Suprapubic skin (tissue), 4 donors: Measurements from ENCODE around the gene ZDHHC13. TPM values are rescaled to one million over a fixed set of nuclear protein-coding genes. Genes with fewer than 3 reads are reported as not detected.

Source experiments
- DNase-seq, 2 donors: peaks; one replicate each; pipeline ENCODE4 v3.0.0-alpha.2; 2019; ENCODE audit warnings: low spot score in 2 of 2
- H3K27ac ChIP-seq: fragments of 200-600 bp; sonication (generic); one replicate; pipeline ENCODE4 v1.5.1; 2019
- H3K27me3 ChIP-seq: fragments of 200-600 bp; sonication (generic); one replicate; pipeline ENCODE4 v1.5.1; 2019
- H3K36me3 ChIP-seq: fragments of 200-600 bp; sonication (generic); one replicate; pipeline ENCODE4 v1.5.1; 2019
- H3K4me1 ChIP-seq: fragments of 200-600 bp; sonication (generic); one replicate; pipeline ENCODE4 v1.5.1; 2019
- H3K4me3 ChIP-seq: fragments of 200-600 bp; sonication (generic); one replicate; pipeline ENCODE4 v1.5.1; 2019; ENCODE audit warnings: mild to moderate bottlenecking
- H3K9me3 ChIP-seq: fragments of 200-600 bp; sonication (generic); one replicate; pipeline ENCODE4 v1.5.1; 2019
- EP300 ChIP-seq: sonication (generic); formaldehyde crosslinking; IDR thresholded peaks from one replicate; pipeline ENCODE4 v1.6.1; 2017; ENCODE audit warnings: antibody characterized with exemption
- POLR2A ChIP-seq, 2 donors: fragments of 450-650 bp; IDR thresholded peaks; one replicate each; pipeline ENCODE4 v1.6.1; 2017; ENCODE audit warnings: antibody characterized with exemption in 2 of 2, mild to moderate bottlenecking in 2 of 2, moderate library complexity in 2 of 2
- POLR2AphosphoS5 ChIP-seq, 3 donors: sonication (generic); formaldehyde crosslinking; IDR thresholded peaks; one replicate each; pipeline ENCODE4 v1.6.1; 2017; ENCODE audit warnings: antibody characterized with exemption in 3 of 3
- WGBS: methylation state at CpG from one replicate; pipeline ENCODE4 v1.1.5; 2018; 5-methylcytosine and 5-hydroxymethylcytosine counted together
- total RNA-seq, 4 donors: library from RNA; depleted of rRNA; stranded (reverse); fragments of >200 nt; gene quantifications; one replicate each; pipeline ENCODE4 v1.1.0, GENCODE V29; 2016
- TF ChIP-seq, protein P1 (sequence below), 2 donors: fragments of 200-600 bp in 1 of 2; fragments of 450-650 bp in 1 of 2; sonication (generic) in 1 of 2; IDR thresholded peaks; one replicate each; pipeline ENCODE4 v1.5.1; 2016 to 2019; ENCODE audit warnings: antibody characterized with exemption in 2 of 2, mild to moderate bottlenecking in 1 of 2, moderate library complexity in 1 of 2

The ZDHHC13 gene
- total RNA-seq, 4 donors from 2014 or later, result 23.8 to 74.6 (median 27.0) TPM

DNA sequence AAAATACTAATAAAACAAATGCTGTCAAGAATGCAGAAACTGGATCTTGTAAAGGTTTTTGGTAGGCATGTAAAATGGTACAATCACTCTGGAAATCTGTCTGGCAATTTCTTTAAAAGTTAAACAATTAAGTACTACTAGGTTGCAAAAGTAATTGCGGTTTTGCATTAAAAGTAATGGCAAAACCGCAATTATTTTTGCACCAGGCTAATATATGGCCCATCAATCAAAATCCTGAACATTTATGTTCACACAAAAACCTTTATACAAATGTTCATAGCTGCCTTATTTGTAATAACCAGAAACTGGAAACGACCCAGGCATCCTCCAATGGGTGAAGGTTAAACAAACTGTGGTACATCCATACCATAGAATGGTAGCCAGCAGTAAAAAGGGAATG, 24.6 kb upstream of the ZDHHC13 start:
- WGBS, result 82% methylated on average over 3 of the region's 3 CpGs

DNA sequence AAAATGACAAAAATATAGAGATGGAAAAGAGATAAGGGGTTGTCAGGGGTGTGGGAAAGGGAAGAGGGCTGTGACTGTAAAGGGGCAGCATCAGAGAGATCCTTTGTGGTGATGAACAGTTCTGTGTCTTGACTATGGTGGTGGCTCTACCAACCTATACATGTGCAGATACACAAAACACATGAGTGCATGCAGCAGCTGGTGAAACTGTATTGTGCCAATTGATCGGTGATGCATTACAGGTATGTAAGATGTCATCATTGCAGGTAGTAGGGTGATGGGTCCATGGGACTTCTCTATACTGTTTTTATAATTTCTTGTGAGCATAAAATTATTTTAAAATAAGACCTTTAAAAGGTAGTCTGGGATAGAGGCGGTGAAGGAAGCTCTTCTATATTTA, 24.1 kb upstream of the ZDHHC13 start:
- Histone ChIP-seq H3K9me3 (no peaks in the 10 kb centered on the region), H3K36me3 (no peaks in the 10 kb centered on the region), H3K27ac (no peak overlapping the region), H3K4me1 (no peaks in the 10 kb centered on the region), H3K27me3 (no peaks in the 10 kb centered on the region), H3K4me3 (no peak overlapping the region)
- TF ChIP-seq EP300 (no peak), POLR2A (IDR thresholded peaks at IDR 0.05) (no peak), POLR2AphosphoS5 (IDR thresholded peaks at IDR 0.05) (no peak)
- TF ChIP-seq, protein P1, sequence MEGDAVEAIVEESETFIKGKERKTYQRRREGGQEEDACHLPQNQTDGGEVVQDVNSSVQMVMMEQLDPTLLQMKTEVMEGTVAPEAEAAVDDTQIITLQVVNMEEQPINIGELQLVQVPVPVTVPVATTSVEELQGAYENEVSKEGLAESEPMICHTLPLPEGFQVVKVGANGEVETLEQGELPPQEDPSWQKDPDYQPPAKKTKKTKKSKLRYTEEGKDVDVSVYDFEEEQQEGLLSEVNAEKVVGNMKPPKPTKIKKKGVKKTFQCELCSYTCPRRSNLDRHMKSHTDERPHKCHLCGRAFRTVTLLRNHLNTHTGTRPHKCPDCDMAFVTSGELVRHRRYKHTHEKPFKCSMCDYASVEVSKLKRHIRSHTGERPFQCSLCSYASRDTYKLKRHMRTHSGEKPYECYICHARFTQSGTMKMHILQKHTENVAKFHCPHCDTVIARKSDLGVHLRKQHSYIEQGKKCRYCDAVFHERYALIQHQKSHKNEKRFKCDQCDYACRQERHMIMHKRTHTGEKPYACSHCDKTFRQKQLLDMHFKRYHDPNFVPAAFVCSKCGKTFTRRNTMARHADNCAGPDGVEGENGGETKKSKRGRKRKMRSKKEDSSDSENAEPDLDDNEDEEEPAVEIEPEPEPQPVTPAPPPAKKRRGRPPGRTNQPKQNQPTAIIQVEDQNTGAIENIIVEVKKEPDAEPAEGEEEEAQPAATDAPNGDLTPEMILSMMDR (IDR thresholded peaks at IDR 0.05), result no peak
- DNase-seq, result no peak
- WGBS, result 95% methylated on average over 2 of the region's 2 CpGs

More for the DNA sequence above, 24.6 kb upstream of the ZDHHC13 start:
- Histone ChIP-seq H3K4me3 (no peak overlapping the region), H3K27ac (no peak overlapping the region), H3K9me3 (no peaks in the 10 kb centered on the region), H3K27me3 (no peaks in the 10 kb centered on the region), H3K4me1 (no peaks in the 10 kb centered on the region), H3K36me3 (no peaks in the 10 kb centered on the region)
- no peak for DNase-seq
- TF ChIP-seq, protein P1 (IDR thresholded peaks at IDR 0.05), result no peak
- TF ChIP-seq POLR2AphosphoS5 (IDR thresholded peaks at IDR 0.05) (no peak), POLR2A (IDR thresholded peaks at IDR 0.05) (no peak), EP300 (no peak)

- no peaks in the 10 kb centered on the region for H3K9me3 ChIP-seq
- H3K27me3 ChIP-seq, result no peaks in the 10 kb centered on the region
- TF ChIP-seq, protein P1 (IDR thresholded peaks at IDR 0.05), result no peak
- TF ChIP-seq EP300, result no peak
- TF ChIP-seq POLR2AphosphoS5 (IDR thresholded peaks at IDR 0.05), result no peak
- TF ChIP-seq POLR2A (IDR thresholded peaks at IDR 0.05), result no peak
- WGBS, result 49% methylated on average over 4 of the region's 4 CpGs
- H3K4me3 ChIP-seq, result no peak overlapping the region
- no peak overlapping the region for H3K27ac ChIP-seq
- DNase-seq, result no peak
- H3K4me1 ChIP-seq, result no peaks in the 10 kb centered on the region
- H3K36me3 ChIP-seq, result no peaks in the 10 kb centered on the region
Measured at GRCh38 chr11:19093976-19094375, 23.0 kb upstream of the ZDHHC13 start.

DNA sequence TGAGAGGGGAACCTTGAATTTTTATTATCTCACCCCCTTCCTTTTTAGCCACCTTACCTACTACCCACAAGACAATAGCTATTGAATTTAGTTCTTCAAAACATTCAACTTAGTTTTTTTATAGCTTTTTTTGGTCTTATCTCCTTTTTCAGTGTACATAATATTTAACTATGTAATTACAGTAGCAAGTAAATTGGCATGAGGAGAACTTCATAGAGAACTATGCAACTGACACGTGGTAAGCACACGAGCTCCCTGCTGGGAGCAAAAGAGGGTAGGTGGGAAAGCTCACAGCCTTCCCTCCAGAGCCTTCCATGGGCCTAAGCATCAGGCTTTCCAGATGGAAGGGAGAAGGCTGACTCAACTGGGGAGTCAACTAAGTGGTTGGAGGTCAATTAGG, 22.1 kb upstream of the ZDHHC13 start:
- no peaks in the 10 kb centered on the region for H3K27me3 ChIP-seq
- TF ChIP-seq EP300, result no peak
- TF ChIP-seq, protein P1 (IDR thresholded peaks at IDR 0.05), result no peak
- TF ChIP-seq POLR2AphosphoS5 (IDR thresholded peaks at IDR 0.05), result no peak
- WGBS, result 56% methylated on average over 2 of the region's 2 CpGs
- H3K9me3 ChIP-seq, result no peaks in the 10 kb centered on the region
- DNase-seq, result no peak
- no peak overlapping the region for H3K27ac ChIP-seq
- no peaks in the 10 kb centered on the region for H3K4me1 ChIP-seq
- H3K36me3 ChIP-seq, result no peaks in the 10 kb centered on the region
- no peak overlapping the region for H3K4me3 ChIP-seq

GRCh38 chr11:19099093-19099492, 17.9 kb upstream of the ZDHHC13 start:
- H3K4me1 ChIP-seq, result peaks cover 2% of the 10 kb centered on the region
- H3K36me3 ChIP-seq, result no peaks in the 10 kb centered on the region
- no peak for TF ChIP-seq EP300
- TF ChIP-seq, protein P1 (IDR thresholded peaks at IDR 0.05), result no peak
- TF ChIP-seq POLR2A (IDR thresholded peaks at IDR 0.05), result no peak
- no peak for TF ChIP-seq POLR2AphosphoS5 (IDR thresholded peaks at IDR 0.05)
- no peak overlapping the region for H3K4me3 ChIP-seq
- no peak overlapping the region for H3K27ac ChIP-seq
- no peaks in the 10 kb centered on the region for H3K27me3 ChIP-seq
- WGBS, result 78% methylated on average over 3 of the region's 3 CpGs
- DNase-seq, result no peak
- no peaks in the 10 kb centered on the region for H3K9me3 ChIP-seq
